ENCODE measurements around the gene OSBPL10. TPM values are rescaled to one million over a fixed set of nuclear protein-coding genes. Genes with fewer than 3 reads are reported as not detected.

The OSBPL10 gene
- total RNA-seq, 1 donor from 2014 or later = 3.8 TPM

DNA sequence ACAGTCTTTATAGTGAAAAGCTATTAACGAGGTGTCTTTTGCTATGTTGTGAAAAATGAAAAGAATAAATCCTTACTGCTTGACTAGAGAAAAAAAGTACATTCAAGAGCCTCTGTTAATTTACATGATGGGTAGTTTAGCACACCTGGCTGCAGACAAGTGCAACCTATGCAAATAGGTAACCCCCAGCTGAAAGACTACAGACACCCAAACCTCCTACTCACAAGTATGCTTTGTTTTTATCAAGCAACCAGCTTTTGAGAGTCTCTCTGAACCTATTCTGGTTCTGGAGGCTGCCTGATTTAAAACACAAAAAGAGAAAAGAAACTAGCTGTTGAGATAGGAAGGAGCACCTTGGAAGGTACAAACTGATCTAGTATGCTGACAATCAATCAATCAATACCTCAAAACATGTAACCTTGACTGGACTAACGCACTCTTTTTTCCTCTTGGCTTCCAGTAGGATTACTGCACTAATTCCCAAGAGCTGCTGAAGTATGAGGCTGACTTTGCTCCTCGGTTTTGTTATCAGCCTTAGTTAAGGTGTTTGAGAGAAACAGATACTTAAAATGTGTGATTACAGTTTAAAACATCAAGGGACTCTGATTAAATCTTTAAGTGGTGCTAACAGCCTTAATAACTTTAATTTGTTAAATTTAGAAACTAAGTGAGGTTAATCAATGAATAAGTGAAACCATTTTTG lies 63.6 kb downstream of the OSBPL10 start:
- Mint-ChIP-seq H3K4me1 (ENCODE audit: low read depth, unreplicated experiment) (peaks cover 10% of the 10 kb centered on the region), H3K27me3 (ENCODE audit: unreplicated experiment) (no peaks in the 10 kb centered on the region), H3K9me3 (ENCODE audit: unreplicated experiment) (no peaks in the 10 kb centered on the region), H3K4me3 (ENCODE audit: unreplicated experiment) (no peak overlapping the region), H3K27ac (ENCODE audit: unreplicated experiment) (no peak overlapping the region), H3K36me3 (ENCODE audit: unreplicated experiment) (no peaks in the 10 kb centered on the region)
- no peak for DNase-seq
- no peak for TF ChIP-seq CTCF (IDR thresholded peaks at IDR 0.05; ENCODE audit: partially characterized antibody, unreplicated experiment)

GRCh38 chr3:31911643-31912042 lies 69.4 kb downstream of the OSBPL10 start:
- Mint-ChIP-seq H3K4me3 (ENCODE audit: unreplicated experiment) (no peak overlapping the region), H3K9me3 (ENCODE audit: unreplicated experiment) (peaks cover 2% of the 10 kb centered on the region), H3K27ac (ENCODE audit: unreplicated experiment) (no peak overlapping the region), H3K36me3 (ENCODE audit: unreplicated experiment) (no peaks in the 10 kb centered on the region), H3K4me1 (ENCODE audit: low read depth, unreplicated experiment) (peaks cover 30% of the 10 kb centered on the region), H3K27me3 (ENCODE audit: unreplicated experiment) (no peaks in the 10 kb centered on the region)
- no peak for DNase-seq
- no peak for TF ChIP-seq CTCF (IDR thresholded peaks at IDR 0.05; ENCODE audit: partially characterized antibody, unreplicated experiment)

DNA sequence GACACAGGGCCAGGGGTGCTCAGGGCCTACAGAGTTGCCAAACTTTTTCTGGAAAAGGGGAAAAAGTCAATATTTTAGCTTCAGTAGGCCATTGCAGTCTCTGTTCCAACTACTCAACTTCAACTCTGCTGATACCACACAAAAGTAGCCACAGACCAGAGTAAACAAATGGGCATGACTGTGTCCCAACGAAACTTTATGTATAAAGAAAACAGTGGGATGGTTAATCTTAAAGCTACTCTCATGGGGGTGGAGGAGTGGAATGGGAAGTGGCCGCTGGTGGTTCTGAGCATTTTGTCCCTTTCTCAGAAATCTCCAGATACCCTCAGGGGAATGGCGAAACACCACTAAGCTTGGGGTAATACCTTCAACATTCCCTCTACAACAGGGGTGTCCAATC lies 69.9 kb downstream of the OSBPL10 start:
- H3K4me3 Mint-ChIP-seq (ENCODE audit: unreplicated experiment) = no peak overlapping the region
- H3K27me3 Mint-ChIP-seq (ENCODE audit: unreplicated experiment) = no peaks in the 10 kb centered on the region
- no peaks in the 10 kb centered on the region for H3K36me3 Mint-ChIP-seq (ENCODE audit: unreplicated experiment)
- peaks cover 25% of the 10 kb centered on the region for H3K4me1 Mint-ChIP-seq (ENCODE audit: low read depth, unreplicated experiment)
- no peak overlapping the region for H3K27ac Mint-ChIP-seq (ENCODE audit: unreplicated experiment)
- peaks cover 2% of the 10 kb centered on the region for H3K9me3 Mint-ChIP-seq (ENCODE audit: unreplicated experiment)
- no peak for DNase-seq
- TF ChIP-seq CTCF (IDR thresholded peaks at IDR 0.05; ENCODE audit: partially characterized antibody, unreplicated experiment) = no peak

DNA sequence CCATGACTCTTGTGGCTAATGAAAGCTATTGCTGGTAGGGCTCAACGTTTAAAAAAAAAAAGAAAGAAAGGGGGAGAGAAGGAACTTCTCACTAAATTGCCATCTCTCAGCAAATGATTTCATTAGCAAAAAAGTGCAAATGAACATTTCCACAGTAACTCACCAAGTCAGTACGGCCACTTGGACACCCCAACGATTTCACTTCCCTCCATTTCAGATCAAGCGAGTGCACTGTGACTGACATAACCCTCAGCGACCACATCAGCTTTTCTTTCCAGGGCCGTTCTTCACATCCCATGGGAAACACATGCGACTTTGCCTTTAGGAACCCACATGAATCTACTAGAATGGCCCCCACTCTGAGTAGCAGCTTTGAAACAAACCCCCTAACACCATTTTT lies 71.6 kb downstream of the OSBPL10 start:
- no peak for DNase-seq
- TF ChIP-seq CTCF (IDR thresholded peaks at IDR 0.05; ENCODE audit: partially characterized antibody, unreplicated experiment) = no peak
- no peaks in the 10 kb centered on the region for H3K36me3 Mint-ChIP-seq (ENCODE audit: unreplicated experiment)
- H3K9me3 Mint-ChIP-seq (ENCODE audit: unreplicated experiment) = peaks cover 2% of the 10 kb centered on the region
- no peaks in the 10 kb centered on the region for H3K27me3 Mint-ChIP-seq (ENCODE audit: unreplicated experiment)
- peaks cover 25% of the 10 kb centered on the region for H3K4me1 Mint-ChIP-seq (ENCODE audit: low read depth, unreplicated experiment)
- peak overlapping the region; percentile 32 for H3K4me3 Mint-ChIP-seq (ENCODE audit: unreplicated experiment)
- H3K27ac Mint-ChIP-seq (ENCODE audit: unreplicated experiment) = no peak overlapping the region

GRCh38 chr3:31908391-31909097 lies 72.5 kb downstream of the OSBPL10 start:
- H3K4me3 Mint-ChIP-seq (ENCODE audit: unreplicated experiment) = peak overlapping the region; percentile 10
- H3K9me3 Mint-ChIP-seq (ENCODE audit: unreplicated experiment) = peaks cover 2% of the 10 kb centered on the region
- H3K36me3 Mint-ChIP-seq (ENCODE audit: unreplicated experiment) = no peaks in the 10 kb centered on the region
- TF ChIP-seq CTCF (IDR thresholded peaks at IDR 0.05; ENCODE audit: partially characterized antibody, unreplicated experiment) = no peak
- DNase-seq = no peak
- H3K27ac Mint-ChIP-seq (ENCODE audit: unreplicated experiment) = no peak overlapping the region
- no peaks in the 10 kb centered on the region for H3K27me3 Mint-ChIP-seq (ENCODE audit: unreplicated experiment)
- H3K4me1 Mint-ChIP-seq (ENCODE audit: low read depth, unreplicated experiment) = peaks cover 25% of the 10 kb centered on the region

All from glutamatergic neuron (in vitro differentiated cells).